Stimulated activated CD4-positive, alpha-beta T cell treated with anti-CD3 and anti-CD28 coated beads, Interleukin-2, amount 100 ng/mL, for 4 hours (primary cell): ENCODE data around the gene CAPZA3.
"Not testable (repeated sequence)": the region's sequence is repeated elsewhere in the genome, so short reads cannot be mapped to it uniquely, and the experiment has no call there.

Experiments used
- DNase-seq: peaks from one replicate; pipeline ENCODE4 v3.0.0-alpha.2; 2020; ENCODE audit warnings: low read depth

CAPZA3 gene

GRCh38 chr12:18753481-18754123 is 15.7 kb downstream of the CAPZA3 start:
- no peak for DNase-seq

- no peak for DNase-seq
These were observed 16.3 kb downstream of the CAPZA3 start for GRCh38 chr12:18754124-18754707.

GRCh38 chr12:18755341-18755740 is 17.4 kb downstream of the CAPZA3 start:
- no peak for DNase-seq

- DNase-seq: not testable (repeated sequence)
These were observed 28.6 kb downstream of the CAPZA3 start for GRCh38 chr12:18766479-18766878.

GRCh38 chr12:18782827-18783226 is 44.9 kb downstream of the CAPZA3 start:
- no peak for DNase-seq

GRCh38 chr12:18785465-18785864 is 47.5 kb downstream of the CAPZA3 start:
- DNase-seq: not testable (repeated sequence)
